Measurements from ENCODE around the gene NR2C2AP. TPM values are rescaled to one million over a fixed set of nuclear protein-coding genes. Genes with fewer than 3 reads are reported as not detected.

The NR2C2AP gene
- total and polyA plus RNA-seq, 2 of the 13 experiments (the other 11 are each of a cell fraction or from before 2014, with no cell fraction given), result 12.2 to 26.8 TPM

DNA sequence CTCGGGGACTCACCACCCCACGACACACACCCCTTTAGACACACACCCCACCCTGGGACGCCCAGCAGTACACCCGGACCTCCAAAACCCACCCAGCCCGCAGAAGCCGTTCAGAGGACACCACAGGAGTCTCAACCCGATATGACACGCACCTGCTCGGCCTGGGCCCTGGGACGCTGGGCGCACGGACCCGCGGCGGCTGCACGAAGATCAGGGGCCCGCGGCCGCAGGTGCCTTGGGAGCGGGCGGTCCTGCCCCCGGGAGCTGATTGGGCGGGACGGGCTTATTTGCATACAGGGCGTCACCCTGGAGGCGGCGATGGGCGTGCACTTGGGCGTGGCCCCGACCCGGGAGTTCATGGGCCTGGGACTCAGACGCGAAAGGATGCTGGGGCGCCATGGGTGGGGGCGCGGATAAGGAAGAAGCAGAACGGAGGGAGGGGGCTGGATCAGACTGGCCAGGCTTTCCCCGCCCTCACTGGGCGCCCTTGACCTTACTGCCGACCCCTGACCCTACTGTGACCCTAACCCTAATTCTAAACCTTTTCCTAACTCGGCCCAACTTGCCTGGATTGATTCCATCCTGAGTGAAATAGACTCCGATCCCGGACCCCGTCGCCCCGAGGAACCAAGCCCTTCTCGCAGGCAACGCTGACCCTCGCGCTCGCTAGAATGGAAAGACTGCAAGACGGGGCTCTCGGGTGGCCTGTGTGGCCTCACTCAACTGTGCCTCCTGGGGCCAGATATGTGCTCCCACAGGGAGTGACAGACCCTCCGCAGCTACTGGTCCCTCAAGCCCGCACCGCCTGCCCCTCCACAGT is 33.0 kb downstream of the NR2C2AP start, which contains the start of gene MEF2B (continued):
- no peak for TF ChIP-seq ZNF670 (CRISPR knock-in tag; IDR thresholded peaks at IDR 0.05; ENCODE audit: borderline replicate concordance)
- no peak for TF ChIP-seq ZNF331 (CRISPR knock-in tag; IDR thresholded peaks at IDR 0.05)
- 0 out of 2 replicates have a peak, but pooled peaks have one; percentile 34 for TF ChIP-seq NFATC3 (CRISPR knock-in tag; IDR thresholded peaks at IDR 0.05)
- no peak for TF ChIP-seq ZMAT3 (CRISPR knock-in tag; conservative IDR thresholded peaks at IDR 0.05)
- no peak for TF ChIP-seq CENPT (CRISPR knock-in tag; IDR thresholded peaks at IDR 0.05; ENCODE audit: low read depth)
- no peak for TF ChIP-seq RFX1 (IDR thresholded peaks at IDR 0.05)
- TF ChIP-seq PAF1 (CRISPR knock-in tag; IDR thresholded peaks at IDR 0.05), result no peak
- no peak for TF ChIP-seq ZMYM2 (CRISPR knock-in tag; IDR thresholded peaks at IDR 0.05)
- TF ChIP-seq NR2F6 (IDR thresholded peaks at IDR 0.05), result peak; percentile 56
- TF ChIP-seq NR2F6 (CRISPR knock-in tag; IDR thresholded peaks at IDR 0.05), result peak; percentile 24; the same call in 1 of the 2 replicates
- no peak for TF ChIP-seq KDM5A (IDR thresholded peaks at IDR 0.05; ENCODE audit: borderline replicate concordance, low read length)
- no peak for TF ChIP-seq CC2D1A (CRISPR knock-in tag; IDR thresholded peaks at IDR 0.05)
- no peak for TF ChIP-seq ZNF292 (CRISPR knock-in tag; IDR thresholded peaks at IDR 0.05; ENCODE audit: borderline replicate concordance, low read depth)
- TF ChIP-seq, protein P1, sequence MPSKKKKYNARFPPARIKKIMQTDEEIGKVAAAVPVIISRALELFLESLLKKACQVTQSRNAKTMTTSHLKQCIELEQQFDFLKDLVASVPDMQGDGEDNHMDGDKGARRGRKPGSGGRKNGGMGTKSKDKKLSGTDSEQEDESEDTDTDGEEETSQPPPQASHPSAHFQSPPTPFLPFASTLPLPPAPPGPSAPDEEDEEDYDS (CRISPR knock-in tag; IDR thresholded peaks at IDR 0.05), result peak; percentile 69
- no peak for TF ChIP-seq FIP1L1 (IDR thresholded peaks at IDR 0.05; ENCODE audit: borderline replicate concordance, insufficient read depth, low read depth, low read length)
- TF ChIP-seq ZNF883 (CRISPR knock-in tag; IDR thresholded peaks at IDR 0.05; ENCODE audit: not compliant biosample characterization), result no peak
- no peak for TF ChIP-seq ZNF605 (CRISPR knock-in tag; IDR thresholded peaks at IDR 0.05)
- TF ChIP-seq NFYB (CRISPR knock-in tag; IDR thresholded peaks at IDR 0.05), result peak; percentile 83
- TF ChIP-seq, protein P2, sequence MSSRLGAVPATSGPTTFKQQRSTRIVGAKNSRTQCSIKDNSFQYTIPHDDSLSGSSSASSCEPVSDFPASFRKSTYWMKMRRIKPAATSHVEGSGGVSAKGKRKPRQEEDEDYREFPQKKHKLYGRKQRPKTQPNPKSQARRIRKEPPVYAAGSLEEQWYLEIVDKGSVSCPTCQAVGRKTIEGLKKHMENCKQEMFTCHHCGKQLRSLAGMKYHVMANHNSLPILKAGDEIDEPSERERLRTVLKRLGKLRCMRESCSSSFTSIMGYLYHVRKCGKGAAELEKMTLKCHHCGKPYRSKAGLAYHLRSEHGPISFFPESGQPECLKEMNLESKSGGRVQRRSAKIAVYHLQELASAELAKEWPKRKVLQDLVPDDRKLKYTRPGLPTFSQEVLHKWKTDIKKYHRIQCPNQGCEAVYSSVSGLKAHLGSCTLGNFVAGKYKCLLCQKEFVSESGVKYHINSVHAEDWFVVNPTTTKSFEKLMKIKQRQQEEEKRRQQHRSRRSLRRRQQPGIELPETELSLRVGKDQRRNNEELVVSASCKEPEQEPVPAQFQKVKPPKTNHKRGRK (CRISPR knock-in tag; IDR thresholded peaks at IDR 0.05), result no peak
- TF ChIP-seq MAF1 (CRISPR knock-in tag; IDR thresholded peaks at IDR 0.05; ENCODE audit: borderline replicate concordance), result no peak
- no peak for TF ChIP-seq PLRG1 (conservative IDR thresholded peaks at IDR 0.05)
- TF ChIP-seq ZNF776 (CRISPR knock-in tag; IDR thresholded peaks at IDR 0.05), result no peak
- no peak for TF ChIP-seq SNAI1 (CRISPR knock-in tag; IDR thresholded peaks at IDR 0.05; ENCODE audit: borderline replicate concordance)
- TF ChIP-seq, protein P3, sequence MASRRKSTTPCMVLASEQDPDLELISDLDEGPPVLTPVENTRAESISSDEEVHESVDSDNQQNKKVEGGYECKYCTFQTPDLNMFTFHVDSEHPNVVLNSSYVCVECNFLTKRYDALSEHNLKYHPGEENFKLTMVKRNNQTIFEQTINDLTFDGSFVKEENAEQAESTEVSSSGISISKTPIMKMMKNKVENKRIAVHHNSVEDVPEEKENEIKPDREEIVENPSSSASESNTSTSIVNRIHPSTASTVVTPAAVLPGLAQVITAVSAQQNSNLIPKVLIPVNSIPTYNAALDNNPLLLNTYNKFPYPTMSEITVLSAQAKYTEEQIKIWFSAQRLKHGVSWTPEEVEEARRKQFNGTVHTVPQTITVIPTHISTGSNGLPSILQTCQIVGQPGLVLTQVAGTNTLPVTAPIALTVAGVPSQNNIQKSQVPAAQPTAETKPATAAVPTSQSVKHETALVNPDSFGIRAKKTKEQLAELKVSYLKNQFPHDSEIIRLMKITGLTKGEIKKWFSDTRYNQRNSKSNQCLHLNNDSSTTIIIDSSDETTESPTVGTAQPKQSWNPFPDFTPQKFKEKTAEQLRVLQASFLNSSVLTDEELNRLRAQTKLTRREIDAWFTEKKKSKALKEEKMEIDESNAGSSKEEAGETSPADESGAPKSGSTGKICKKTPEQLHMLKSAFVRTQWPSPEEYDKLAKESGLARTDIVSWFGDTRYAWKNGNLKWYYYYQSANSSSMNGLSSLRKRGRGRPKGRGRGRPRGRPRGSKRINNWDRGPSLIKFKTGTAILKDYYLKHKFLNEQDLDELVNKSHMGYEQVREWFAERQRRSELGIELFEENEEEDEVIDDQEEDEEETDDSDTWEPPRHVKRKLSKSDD (CRISPR knock-in tag; IDR thresholded peaks at IDR 0.05; ENCODE audit: low read depth), result no peak
- TF ChIP-seq HDAC1 (CRISPR knock-in tag; IDR thresholded peaks at IDR 0.05), result no peak
- TF ChIP-seq ARNTL (CRISPR knock-in tag; IDR thresholded peaks at IDR 0.05), result 0 out of 2 replicates have a peak, but pooled peaks have one; percentile 31
- TF ChIP-seq NPAS2 (CRISPR knock-in tag; IDR thresholded peaks at IDR 0.05; ENCODE audit: borderline replicate concordance), result no peak
- no peak for TF ChIP-seq SATB2 (CRISPR knock-in tag; IDR thresholded peaks at IDR 0.05)
- no peak for TF ChIP-seq HCFC1 (IDR thresholded peaks at IDR 0.05; ENCODE audit: low read depth, low read length)

Measured in HepG2 (cell line).